Left lobe of liver (tissue), 2 donors: Measurements from ENCODE around the gene SLCO2A1. TPM values are rescaled to one million over a fixed set of nuclear protein-coding genes. Genes with fewer than 3 reads are reported as not detected.
A peak's percentile ranks its signal among the peaks of the same experiment; 100 is the strongest.
"Not testable (repeated sequence)": the region's sequence is repeated elsewhere in the genome, so short reads cannot be mapped to it uniquely, and the experiment has no call there.

ENCODE experiments used
- ATAC-seq: fragments of 200-7000 bp; cut with Tn5 transposase; one replicate; pipeline ENCODE4 v1.9.1; 2020; ENCODE audit warnings: mild to moderate bottlenecking, moderate library complexity
- DNase-seq: peaks from one replicate; pipeline ENCODE4 v3.0.0-alpha.2; 2020; ENCODE audit warnings: low spot score
- total RNA-seq: library from RNA; stranded (reverse); gene quantifications from one replicate; pipeline ENCODE4 v1.2.1, GENCODE V29; 2021
- donor health status: DM: no; HTN: no; CAD: no; lungs with moderate emphysema.
- donor health status: DM: no; HTN: yes; CAD: no.

The SLCO2A1 gene
- total RNA-seq = 7.4 TPM

DNA sequence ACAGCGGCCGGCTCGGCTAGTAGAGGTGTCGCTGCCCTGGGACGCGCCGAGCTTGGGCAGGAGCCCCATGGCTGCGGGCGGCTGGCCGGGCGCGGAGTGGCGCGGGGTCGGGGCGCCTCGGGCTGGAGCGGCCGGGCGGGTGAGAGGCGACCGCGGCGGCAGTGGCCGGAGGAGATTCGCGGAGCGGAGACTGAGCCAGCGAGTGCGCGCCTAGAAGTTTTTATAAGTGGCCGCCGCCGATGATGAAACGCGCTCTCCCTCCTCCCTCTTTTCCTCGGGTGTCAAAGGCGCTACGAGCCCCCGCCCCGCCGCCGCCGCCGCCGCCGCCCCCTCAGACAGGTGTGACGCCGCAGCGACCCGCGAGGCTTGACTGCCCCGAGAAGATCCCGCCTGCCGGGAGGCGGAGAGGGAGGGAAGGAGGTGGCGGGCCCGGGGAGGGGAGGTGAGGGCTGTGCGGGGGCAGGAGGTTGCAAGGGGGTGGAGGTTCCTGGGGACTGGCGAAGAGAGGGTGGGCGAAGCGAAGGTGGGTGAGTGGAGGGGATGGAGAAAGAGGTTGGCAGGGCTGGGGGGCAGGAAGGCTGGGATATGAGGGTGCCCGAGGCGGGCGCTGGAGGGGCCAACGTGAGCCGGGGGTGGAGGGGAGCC is at the start of gene SLCO2A1:
Gene SLCO2A1, minus strand, starts transcription at position 192 of the 645 bp plus-strand sequence. Its CDS starts 123 bp downstream, at position 69.
- DNase-seq (no peak), ATAC-seq (peak; percentile 78)

GRCh38 chr3:134079111-134079547 is 49.4 kb upstream of the SLCO2A1 start:
- no peak for DNase-seq
- no peak for ATAC-seq

DNA sequence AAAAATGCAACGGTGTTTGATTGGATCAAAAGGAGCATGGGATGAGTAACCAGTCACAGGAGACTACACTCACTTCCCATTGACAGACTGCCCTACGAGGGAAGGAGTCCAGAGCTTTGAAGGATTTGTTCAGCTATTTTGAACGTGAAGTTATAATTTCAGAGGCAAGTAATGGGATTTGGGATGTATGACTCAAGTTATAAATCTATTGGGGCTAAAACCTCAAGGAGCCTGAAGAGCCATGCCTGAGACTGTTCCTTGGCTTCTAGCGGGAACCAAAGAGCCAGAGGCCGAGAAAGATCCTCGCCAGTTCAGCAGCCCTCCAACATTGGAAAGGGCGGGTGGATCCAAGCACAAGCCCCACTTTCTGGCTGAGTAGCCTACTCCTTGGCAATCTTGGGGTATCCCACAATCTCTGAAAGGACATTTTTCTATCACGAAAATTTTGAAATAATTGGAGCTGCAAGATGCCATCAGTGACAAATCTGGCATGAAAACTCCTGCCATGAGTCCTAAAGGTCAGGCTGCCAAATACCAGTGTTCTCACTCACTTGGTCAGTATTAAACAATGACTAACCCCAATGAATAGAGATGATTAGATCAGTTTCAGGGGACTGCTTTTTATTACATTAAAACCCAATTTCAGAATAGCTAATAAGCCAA is 48.6 kb upstream of the SLCO2A1 start:
- no peak for DNase-seq
- ATAC-seq = no peak

DNA sequence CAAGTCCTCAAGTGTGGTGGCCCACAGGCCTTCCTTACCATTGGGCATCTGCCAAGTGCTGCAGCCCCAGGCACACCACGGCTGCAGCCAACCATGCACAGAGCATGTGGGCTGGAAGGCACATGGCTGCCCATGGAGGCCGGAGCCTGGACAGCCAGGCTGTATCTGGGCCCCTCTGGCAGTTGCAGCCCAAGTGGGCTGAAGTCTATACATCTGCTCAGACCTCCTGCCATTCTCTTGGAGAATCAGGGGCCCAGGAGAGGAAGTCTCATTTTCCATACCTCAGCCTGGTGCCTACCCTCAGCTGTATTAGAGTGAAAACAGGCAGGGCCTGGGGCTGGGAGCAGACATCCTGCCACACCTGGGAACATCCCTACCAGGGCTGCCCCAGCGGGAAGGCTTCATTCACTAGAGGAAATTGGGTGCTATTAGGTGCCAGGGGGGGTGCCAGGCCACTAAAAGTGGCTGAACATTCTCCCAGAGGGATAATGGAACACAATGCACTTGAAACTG is 48.0 kb upstream of the SLCO2A1 start:
- no peak for ATAC-seq
- DNase-seq = no peak

DNA sequence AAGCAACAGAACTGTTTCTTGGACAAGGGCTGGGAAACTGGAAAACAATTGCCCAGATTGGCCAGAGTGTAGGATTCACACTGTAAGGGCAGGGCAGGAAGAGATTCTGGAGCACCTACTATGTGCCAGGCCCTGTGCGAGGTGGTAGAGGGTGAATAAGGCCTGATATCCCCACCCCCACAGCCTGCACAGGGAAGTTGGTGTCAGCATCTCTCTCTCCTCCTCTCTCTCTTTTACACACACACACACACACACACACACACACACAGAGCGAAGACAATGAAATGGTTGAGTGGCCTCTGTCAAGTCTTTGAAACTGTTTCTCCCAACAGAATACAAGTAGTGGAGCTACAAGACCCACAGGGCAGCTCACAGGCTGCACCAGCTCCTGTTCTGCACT is 47.1 kb upstream of the SLCO2A1 start:
- no peak for DNase-seq
- no peak for ATAC-seq

- DNase-seq = no peak
- no peak for ATAC-seq
Measured at GRCh38 chr3:134075846-134076245, 46.1 kb upstream of the SLCO2A1 start.

DNA sequence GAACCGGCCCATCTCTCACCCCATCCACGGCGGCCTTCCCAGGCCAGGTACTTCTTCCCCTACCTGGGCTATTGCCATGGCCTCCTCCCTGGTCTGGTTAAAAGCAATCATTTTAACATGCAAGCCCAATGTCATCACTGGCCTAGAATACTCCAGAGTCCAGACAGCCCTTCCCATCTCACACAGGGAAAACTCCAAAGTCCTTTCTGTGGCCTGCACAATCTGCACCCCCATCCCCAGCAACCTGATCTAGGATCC is 45.8 kb upstream of the SLCO2A1 start:
- no peak for ATAC-seq
- no peak for DNase-seq

- DNase-seq = no peak
- no peak for ATAC-seq
Measured at GRCh38 chr3:134074790-134075567, 45.3 kb upstream of the SLCO2A1 start.

DNA sequence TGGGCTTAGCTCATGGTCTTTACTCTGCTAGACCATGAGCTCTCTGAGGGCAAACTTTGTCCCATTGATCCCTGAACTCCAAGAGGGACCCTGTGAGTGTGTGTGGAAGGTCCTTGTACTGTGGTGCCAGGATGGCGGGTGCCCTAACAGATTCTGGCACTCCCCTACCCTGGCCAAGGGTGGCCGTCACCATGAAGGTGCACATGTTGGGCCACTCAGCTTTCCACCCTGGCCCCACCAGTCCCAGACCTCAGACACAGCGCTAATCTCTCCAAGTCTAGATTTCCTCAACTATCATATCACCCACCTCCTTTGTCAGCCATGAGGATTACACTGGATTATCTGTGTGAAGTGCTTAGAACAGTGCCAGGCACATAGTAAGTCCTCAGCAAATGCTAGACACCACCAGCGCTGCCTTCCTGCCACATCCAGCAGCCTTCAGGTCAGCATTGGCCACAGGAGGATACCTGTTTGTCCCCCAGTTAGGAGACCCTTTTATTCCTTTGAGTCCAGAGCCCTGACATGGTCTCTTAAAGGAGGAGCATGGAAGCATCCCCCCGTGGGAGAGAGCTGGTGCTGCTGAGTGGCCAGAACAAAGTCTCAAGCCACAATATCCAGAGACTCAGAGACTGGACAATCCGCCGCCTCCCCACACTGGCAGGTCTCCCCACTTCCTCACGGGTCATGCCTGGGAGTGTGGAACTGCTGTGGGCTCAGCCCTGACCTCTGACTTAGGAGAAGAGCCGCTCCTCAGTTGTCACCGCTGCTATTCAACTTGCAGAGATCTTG is 44.5 kb upstream of the SLCO2A1 start:
- ATAC-seq (no peak), DNase-seq (peak; percentile 27)

DNA sequence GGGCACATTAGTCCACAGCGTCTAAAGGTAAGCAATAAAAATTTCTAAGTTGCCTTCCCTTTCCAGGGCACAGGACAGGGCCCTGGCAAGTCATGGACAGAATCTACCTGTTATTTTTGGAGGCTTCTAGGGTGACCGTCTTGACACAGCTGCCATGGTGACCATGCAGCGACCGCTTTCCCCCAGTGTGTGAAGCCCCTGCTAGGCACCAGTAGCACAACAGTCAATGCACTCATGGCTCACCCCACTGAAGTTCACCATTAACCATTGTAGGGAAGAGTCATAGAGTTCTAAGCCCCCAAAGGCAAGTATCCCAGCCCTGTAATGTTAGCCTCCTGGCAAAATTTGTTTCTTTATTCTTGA is 43.8 kb upstream of the SLCO2A1 start:
- DNase-seq (no peak), ATAC-seq (no peak)

DNA sequence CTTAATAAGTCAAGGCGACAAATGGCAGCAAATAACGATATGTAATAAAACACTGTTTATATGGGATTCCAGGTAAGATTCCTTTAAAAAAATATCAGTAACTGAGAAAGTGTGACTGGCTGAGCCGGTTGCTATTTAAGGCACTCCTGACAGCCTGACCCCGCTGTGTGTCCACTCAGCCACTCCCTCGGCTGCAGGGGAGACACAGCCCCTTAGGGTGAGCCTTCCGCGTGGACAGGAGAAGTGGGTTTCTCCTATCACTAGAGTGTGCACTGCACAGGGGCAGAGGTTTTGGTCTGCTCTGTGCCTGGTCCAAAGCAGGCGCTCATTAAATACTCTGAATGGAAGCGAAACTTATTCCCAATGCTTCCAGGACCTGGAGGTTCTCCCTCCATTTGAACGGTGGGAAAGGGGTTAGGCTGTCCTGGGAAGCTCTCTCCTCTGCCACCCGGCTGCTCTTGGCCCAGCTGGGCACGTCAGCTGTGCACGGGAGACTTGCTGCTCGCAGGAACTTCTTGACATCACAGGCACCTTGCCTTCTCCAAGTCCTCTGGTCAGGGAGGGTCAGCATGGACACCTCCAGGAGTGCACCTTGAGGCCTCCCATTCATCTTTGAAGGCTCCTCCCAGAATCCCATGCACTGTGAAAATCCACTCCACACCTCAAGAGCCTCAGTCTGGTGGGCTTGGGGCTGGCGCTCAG is 43.3 kb upstream of the SLCO2A1 start:
- ATAC-seq (no peak), DNase-seq (peak; percentile 18)

GRCh38 chr3:134070281-134070680 is 40.6 kb upstream of the SLCO2A1 start:
- DNase-seq = peak; percentile 14
- not testable (repeated sequence) for ATAC-seq

DNA sequence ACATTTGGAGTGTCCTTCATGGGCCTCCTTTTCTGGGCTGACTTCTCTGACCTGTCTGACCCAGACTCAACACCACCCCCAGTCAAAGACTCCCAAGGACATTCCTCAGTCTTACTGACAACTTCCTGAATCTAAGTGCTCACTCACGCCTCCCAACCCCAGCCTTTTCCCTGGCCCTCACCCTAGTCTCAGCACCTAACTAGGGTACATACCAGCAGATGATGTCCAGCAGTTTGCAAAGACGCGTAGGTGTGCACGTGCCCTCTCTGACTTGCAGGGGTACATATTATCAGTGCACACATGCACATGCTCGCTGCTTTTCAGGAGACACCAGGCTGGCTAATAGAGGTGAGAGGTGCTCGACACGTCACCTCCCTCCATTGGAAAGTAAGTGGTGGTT is 38.7 kb upstream of the SLCO2A1 start:
- no peak for ATAC-seq
- peak; percentile 28 for DNase-seq

DNA sequence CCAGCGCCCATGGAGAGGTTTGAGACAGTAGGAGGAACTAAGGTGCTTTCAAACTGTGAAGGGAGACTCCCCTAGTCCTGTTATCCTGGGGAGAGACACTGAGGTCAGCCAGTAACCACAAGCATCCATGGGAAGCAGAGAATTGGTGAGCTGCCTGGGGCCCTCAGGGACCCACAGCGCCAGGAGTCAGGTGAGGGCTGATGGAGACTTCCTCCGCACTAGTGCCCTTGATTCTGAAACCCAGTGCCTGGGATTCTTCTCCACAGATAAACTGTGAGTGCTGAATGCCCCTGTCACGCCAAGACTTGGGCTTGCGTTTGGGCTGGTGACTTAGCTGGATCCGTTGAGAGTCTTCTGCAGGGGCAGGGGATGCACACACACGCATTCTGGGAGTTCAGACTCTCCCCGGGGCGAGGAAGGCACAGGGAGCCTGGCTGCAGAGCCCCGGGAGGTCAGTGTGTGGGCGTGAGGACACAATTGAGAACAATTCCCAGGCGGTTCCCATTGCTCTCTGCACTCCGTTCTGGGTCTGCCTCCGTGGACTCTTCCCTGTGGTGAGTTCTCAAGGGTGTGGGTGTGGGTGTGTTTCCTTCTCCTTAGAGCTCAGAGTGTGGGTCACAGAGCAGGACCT is 37.9 kb upstream of the SLCO2A1 start:
- no peak for ATAC-seq
- peak; percentile 27 for DNase-seq

GRCh38 chr3:134066651-134067530 is 37.2 kb upstream of the SLCO2A1 start:
- ATAC-seq (peak; percentile 53), DNase-seq (peak; percentile 43)

DNA sequence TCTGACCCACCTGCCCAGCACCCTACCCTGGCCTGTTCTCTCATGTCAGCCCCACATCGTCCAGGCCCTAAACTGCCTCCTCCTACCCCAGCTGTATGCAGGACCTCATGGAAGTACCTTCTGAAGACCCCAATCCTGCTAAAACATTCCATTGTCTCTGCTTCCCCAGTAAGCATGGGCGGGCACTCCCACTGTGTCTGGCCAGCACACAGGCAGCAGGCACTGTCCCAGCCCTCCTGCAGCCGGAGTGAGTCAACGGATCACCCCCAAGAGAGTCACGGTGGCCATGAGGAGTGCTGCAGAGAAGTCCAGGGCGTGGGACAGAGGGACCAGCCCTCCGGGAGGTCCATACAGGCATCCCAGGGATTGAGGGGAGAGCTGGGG is 36.4 kb upstream of the SLCO2A1 start:
- DNase-seq = peak; percentile 11
- ATAC-seq = no peak

- no peak for ATAC-seq
- peak; percentile 21 for DNase-seq
Measured at GRCh38 chr3:134065252-134066157, 35.8 kb upstream of the SLCO2A1 start.

- DNase-seq (peak; percentile 35), ATAC-seq (no peak)
Measured at GRCh38 chr3:134064081-134064480, 34.4 kb upstream of the SLCO2A1 start.
